ENCODE results near the gene CHST8.

DNA sequence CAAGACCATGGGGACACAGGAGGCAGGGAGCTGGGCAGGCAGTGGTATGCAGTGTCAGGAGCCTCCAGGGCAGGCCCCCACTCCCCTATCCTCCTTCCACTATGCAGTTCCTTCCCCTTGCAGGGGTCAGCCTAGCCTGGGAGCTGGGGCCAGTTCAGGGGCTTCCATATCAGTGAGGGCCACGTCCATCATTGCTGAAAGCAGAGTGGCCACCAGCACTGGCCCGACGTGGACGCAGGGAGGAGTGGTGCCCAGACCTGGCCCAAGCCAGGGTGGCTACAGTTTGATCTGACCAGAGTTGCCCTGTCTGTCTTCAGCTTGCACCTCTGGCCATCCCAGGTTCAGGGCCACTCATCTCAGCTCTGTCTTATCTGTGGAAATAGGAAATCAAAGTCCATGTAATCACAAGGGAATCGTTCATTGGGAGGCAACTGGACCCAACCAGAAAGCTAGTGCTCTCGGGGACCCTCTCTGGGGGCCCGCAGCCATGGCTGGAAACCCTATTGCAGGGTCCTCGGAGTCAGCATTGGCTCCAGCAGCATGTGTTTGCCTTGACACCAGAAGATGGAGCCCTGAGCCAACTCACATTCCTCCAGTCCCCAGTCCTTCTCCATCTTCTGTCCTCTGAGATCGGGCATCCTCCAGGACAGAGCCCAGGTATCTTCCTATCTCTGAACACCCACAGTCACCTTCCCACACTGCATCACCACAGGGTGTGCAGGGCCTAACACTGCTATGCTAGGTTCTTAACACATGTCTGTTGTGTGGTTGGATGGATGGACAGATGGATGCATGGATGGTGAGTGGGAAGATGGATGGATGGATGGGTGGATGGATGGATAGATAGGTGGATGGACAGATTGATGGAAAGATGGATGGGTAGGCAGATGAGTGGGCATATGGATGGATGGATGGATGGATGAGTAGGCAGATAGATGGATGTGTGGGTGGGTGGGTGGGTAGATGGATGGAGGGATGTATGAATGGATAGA, 99.2 kb downstream of the CHST8 start:
- TF ChIP-seq, protein P1, sequence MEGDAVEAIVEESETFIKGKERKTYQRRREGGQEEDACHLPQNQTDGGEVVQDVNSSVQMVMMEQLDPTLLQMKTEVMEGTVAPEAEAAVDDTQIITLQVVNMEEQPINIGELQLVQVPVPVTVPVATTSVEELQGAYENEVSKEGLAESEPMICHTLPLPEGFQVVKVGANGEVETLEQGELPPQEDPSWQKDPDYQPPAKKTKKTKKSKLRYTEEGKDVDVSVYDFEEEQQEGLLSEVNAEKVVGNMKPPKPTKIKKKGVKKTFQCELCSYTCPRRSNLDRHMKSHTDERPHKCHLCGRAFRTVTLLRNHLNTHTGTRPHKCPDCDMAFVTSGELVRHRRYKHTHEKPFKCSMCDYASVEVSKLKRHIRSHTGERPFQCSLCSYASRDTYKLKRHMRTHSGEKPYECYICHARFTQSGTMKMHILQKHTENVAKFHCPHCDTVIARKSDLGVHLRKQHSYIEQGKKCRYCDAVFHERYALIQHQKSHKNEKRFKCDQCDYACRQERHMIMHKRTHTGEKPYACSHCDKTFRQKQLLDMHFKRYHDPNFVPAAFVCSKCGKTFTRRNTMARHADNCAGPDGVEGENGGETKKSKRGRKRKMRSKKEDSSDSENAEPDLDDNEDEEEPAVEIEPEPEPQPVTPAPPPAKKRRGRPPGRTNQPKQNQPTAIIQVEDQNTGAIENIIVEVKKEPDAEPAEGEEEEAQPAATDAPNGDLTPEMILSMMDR (IDR thresholded peaks at IDR 0.05; ENCODE audit: insufficient read depth, low read length): no peak
- no peak for TF ChIP-seq POLR2AphosphoS5 (IDR thresholded peaks at IDR 0.05; ENCODE audit: low read depth)
- no peak for TF ChIP-seq GABPA (IDR thresholded peaks at IDR 0.05; ENCODE audit: low read depth)
- TF ChIP-seq REST (IDR thresholded peaks at IDR 0.05; ENCODE audit: insufficient replicate concordance, low read depth): no peak

All from HL-60 (cell line).